ENCODE measurements around the gene ROR1.

Gene ROR1

GRCh38 chr1:64147759-64148158 is 373.9 kb downstream of the ROR1 start:
- no peaks in the 10 kb centered on the region for H3K9me3 ChIP-seq (ENCODE audit: control insufficient read depth, low read length)
- no peaks in the 10 kb centered on the region for H3K36me3 ChIP-seq (ENCODE audit: control insufficient read depth, insufficient read depth, low read length)

GRCh38 chr1:64150266-64150665 is 376.4 kb downstream of the ROR1 start:
- Histone ChIP-seq H3K4me3 (ENCODE audit: insufficient read depth, low read depth, low read length, poor library complexity, severe bottlenecking) (no peak overlapping the region), H3K4me1 (ENCODE audit: control insufficient read depth, insufficient read depth, low read length, poor library complexity, severe bottlenecking) (no peaks in the 10 kb centered on the region), H3K27me3 (replicated peaks; ENCODE audit: control insufficient read depth, insufficient read depth, low read length, poor library complexity, severe bottlenecking) (no peaks in the 10 kb centered on the region), H3K36me3 (ENCODE audit: control insufficient read depth, insufficient read depth, low read length) (no peaks in the 10 kb centered on the region), H3K9me3 (ENCODE audit: control insufficient read depth, low read length) (no peaks in the 10 kb centered on the region), H3K27ac (ENCODE audit: insufficient read depth, low read length, poor library complexity, severe bottlenecking) (no peak overlapping the region)
- DNase-seq = no peak

More at GRCh38 chr1:64147759-64148158, 373.9 kb downstream of the ROR1 start:
- Histone ChIP-seq H3K4me1 (ENCODE audit: control insufficient read depth, insufficient read depth, low read length, poor library complexity, severe bottlenecking) (no peaks in the 10 kb centered on the region), H3K27ac (ENCODE audit: insufficient read depth, low read length, poor library complexity, severe bottlenecking) (no peak overlapping the region), H3K27me3 (replicated peaks; ENCODE audit: control insufficient read depth, insufficient read depth, low read length, poor library complexity, severe bottlenecking) (no peaks in the 10 kb centered on the region), H3K4me3 (ENCODE audit: insufficient read depth, low read depth, low read length, poor library complexity, severe bottlenecking) (no peak overlapping the region)
- DNase-seq = no peak

- no peak for DNase-seq
- Histone ChIP-seq H3K4me3 (ENCODE audit: insufficient read depth, low read depth, low read length, poor library complexity, severe bottlenecking) (no peak overlapping the region), H3K36me3 (ENCODE audit: control insufficient read depth, insufficient read depth, low read length) (no peaks in the 10 kb centered on the region), H3K9me3 (ENCODE audit: control insufficient read depth, low read length) (no peaks in the 10 kb centered on the region), H3K27ac (ENCODE audit: insufficient read depth, low read length, poor library complexity, severe bottlenecking) (no peak overlapping the region), H3K27me3 (replicated peaks; ENCODE audit: control insufficient read depth, insufficient read depth, low read length, poor library complexity, severe bottlenecking) (no peaks in the 10 kb centered on the region), H3K4me1 (ENCODE audit: control insufficient read depth, insufficient read depth, low read length, poor library complexity, severe bottlenecking) (no peaks in the 10 kb centered on the region)
These were observed 377.0 kb downstream of the ROR1 start for GRCh38 chr1:64150729-64151230.

GRCh38 chr1:64155278-64155677 is 381.5 kb downstream of the ROR1 start:
- no peak for DNase-seq
- no peak overlapping the region for H3K4me3 ChIP-seq (ENCODE audit: insufficient read depth, low read depth, low read length, poor library complexity, severe bottlenecking)
- no peak overlapping the region for H3K27ac ChIP-seq (ENCODE audit: insufficient read depth, low read length, poor library complexity, severe bottlenecking)
- no peaks in the 10 kb centered on the region for H3K36me3 ChIP-seq (ENCODE audit: control insufficient read depth, insufficient read depth, low read length)
- no peaks in the 10 kb centered on the region for H3K27me3 ChIP-seq (replicated peaks; ENCODE audit: control insufficient read depth, insufficient read depth, low read length, poor library complexity, severe bottlenecking)
- no peaks in the 10 kb centered on the region for H3K9me3 ChIP-seq (ENCODE audit: control insufficient read depth, low read length)
- no peaks in the 10 kb centered on the region for H3K4me1 ChIP-seq (ENCODE audit: control insufficient read depth, insufficient read depth, low read length, poor library complexity, severe bottlenecking)

- Histone ChIP-seq H3K27ac (ENCODE audit: insufficient read depth, low read length, poor library complexity, severe bottlenecking) (no peak overlapping the region), H3K36me3 (ENCODE audit: control insufficient read depth, insufficient read depth, low read length) (no peaks in the 10 kb centered on the region), H3K4me1 (ENCODE audit: control insufficient read depth, insufficient read depth, low read length, poor library complexity, severe bottlenecking) (no peaks in the 10 kb centered on the region), H3K4me3 (ENCODE audit: insufficient read depth, low read depth, low read length, poor library complexity, severe bottlenecking) (no peak overlapping the region), H3K9me3 (ENCODE audit: control insufficient read depth, low read length) (no peaks in the 10 kb centered on the region), H3K27me3 (replicated peaks; ENCODE audit: control insufficient read depth, insufficient read depth, low read length, poor library complexity, severe bottlenecking) (no peaks in the 10 kb centered on the region)
- DNase-seq = no peak
These were observed 387.6 kb downstream of the ROR1 start for GRCh38 chr1:64161357-64161941.

- no peak for DNase-seq
- no peaks in the 10 kb centered on the region for H3K4me1 ChIP-seq (ENCODE audit: control insufficient read depth, insufficient read depth, low read length, poor library complexity, severe bottlenecking)
- no peaks in the 10 kb centered on the region for H3K9me3 ChIP-seq (ENCODE audit: control insufficient read depth, low read length)
- no peak overlapping the region for H3K4me3 ChIP-seq (ENCODE audit: insufficient read depth, low read depth, low read length, poor library complexity, severe bottlenecking)
- H3K36me3 ChIP-seq (ENCODE audit: control insufficient read depth, insufficient read depth, low read length) = no peaks in the 10 kb centered on the region
- H3K27ac ChIP-seq (ENCODE audit: insufficient read depth, low read length, poor library complexity, severe bottlenecking) = no peak overlapping the region
- no peaks in the 10 kb centered on the region for H3K27me3 ChIP-seq (replicated peaks; ENCODE audit: control insufficient read depth, insufficient read depth, low read length, poor library complexity, severe bottlenecking)
These were observed 388.3 kb downstream of the ROR1 start for GRCh38 chr1:64162151-64162550.

- H3K36me3 ChIP-seq (ENCODE audit: control insufficient read depth, insufficient read depth, low read length) = no peaks in the 10 kb centered on the region
- H3K27ac ChIP-seq (ENCODE audit: insufficient read depth, low read length, poor library complexity, severe bottlenecking) = no peak overlapping the region
- H3K27me3 ChIP-seq (replicated peaks; ENCODE audit: control insufficient read depth, insufficient read depth, low read length, poor library complexity, severe bottlenecking) = no peaks in the 10 kb centered on the region
- H3K9me3 ChIP-seq (ENCODE audit: control insufficient read depth, low read length) = no peaks in the 10 kb centered on the region
- DNase-seq = no peak
- H3K4me1 ChIP-seq (ENCODE audit: control insufficient read depth, insufficient read depth, low read length, poor library complexity, severe bottlenecking) = no peaks in the 10 kb centered on the region
- H3K4me3 ChIP-seq (ENCODE audit: insufficient read depth, low read depth, low read length, poor library complexity, severe bottlenecking) = no peak overlapping the region
These were observed 389.0 kb downstream of the ROR1 start for GRCh38 chr1:64162804-64163203.

- no peaks in the 10 kb centered on the region for H3K27me3 ChIP-seq (replicated peaks; ENCODE audit: control insufficient read depth, insufficient read depth, low read length, poor library complexity, severe bottlenecking)
- DNase-seq = no peak
- H3K9me3 ChIP-seq (ENCODE audit: control insufficient read depth, low read length) = no peaks in the 10 kb centered on the region
- no peaks in the 10 kb centered on the region for H3K4me1 ChIP-seq (ENCODE audit: control insufficient read depth, insufficient read depth, low read length, poor library complexity, severe bottlenecking)
- H3K36me3 ChIP-seq (ENCODE audit: control insufficient read depth, insufficient read depth, low read length) = no peaks in the 10 kb centered on the region
- no peak overlapping the region for H3K4me3 ChIP-seq (ENCODE audit: insufficient read depth, low read depth, low read length, poor library complexity, severe bottlenecking)
- H3K27ac ChIP-seq (ENCODE audit: insufficient read depth, low read length, poor library complexity, severe bottlenecking) = no peak overlapping the region
These were observed 389.6 kb downstream of the ROR1 start for GRCh38 chr1:64163431-64163830.

- Histone ChIP-seq H3K9me3 (ENCODE audit: control insufficient read depth, low read length) (no peaks in the 10 kb centered on the region), H3K4me1 (ENCODE audit: control insufficient read depth, insufficient read depth, low read length, poor library complexity, severe bottlenecking) (no peaks in the 10 kb centered on the region), H3K36me3 (ENCODE audit: control insufficient read depth, insufficient read depth, low read length) (no peaks in the 10 kb centered on the region), H3K4me3 (ENCODE audit: insufficient read depth, low read depth, low read length, poor library complexity, severe bottlenecking) (no peak overlapping the region), H3K27ac (ENCODE audit: insufficient read depth, low read length, poor library complexity, severe bottlenecking) (no peak overlapping the region), H3K27me3 (replicated peaks; ENCODE audit: control insufficient read depth, insufficient read depth, low read length, poor library complexity, severe bottlenecking) (no peaks in the 10 kb centered on the region)
- no peak for DNase-seq
These were observed 390.2 kb downstream of the ROR1 start for GRCh38 chr1:64163970-64164369.

- no peak for DNase-seq
- Histone ChIP-seq H3K27ac (ENCODE audit: insufficient read depth, low read length, poor library complexity, severe bottlenecking) (no peak overlapping the region), H3K27me3 (replicated peaks; ENCODE audit: control insufficient read depth, insufficient read depth, low read length, poor library complexity, severe bottlenecking) (no peaks in the 10 kb centered on the region)
These were observed 392.8 kb downstream of the ROR1 start for GRCh38 chr1:64166629-64167028.

More at GRCh38 chr1:64166629-64167028, 392.8 kb downstream of the ROR1 start:
- Histone ChIP-seq H3K4me1 (ENCODE audit: control insufficient read depth, insufficient read depth, low read length, poor library complexity, severe bottlenecking) (no peaks in the 10 kb centered on the region), H3K9me3 (ENCODE audit: control insufficient read depth, low read length) (no peaks in the 10 kb centered on the region), H3K4me3 (ENCODE audit: insufficient read depth, low read depth, low read length, poor library complexity, severe bottlenecking) (no peak overlapping the region), H3K36me3 (ENCODE audit: control insufficient read depth, insufficient read depth, low read length) (no peaks in the 10 kb centered on the region)
